Measurements from ENCODE around the gene P3R3URF.
"Not testable (repeated sequence)": the region's sequence is repeated elsewhere in the genome, so short reads cannot be mapped to it uniquely, and the experiment has no call there.

Gene P3R3URF

DNA sequence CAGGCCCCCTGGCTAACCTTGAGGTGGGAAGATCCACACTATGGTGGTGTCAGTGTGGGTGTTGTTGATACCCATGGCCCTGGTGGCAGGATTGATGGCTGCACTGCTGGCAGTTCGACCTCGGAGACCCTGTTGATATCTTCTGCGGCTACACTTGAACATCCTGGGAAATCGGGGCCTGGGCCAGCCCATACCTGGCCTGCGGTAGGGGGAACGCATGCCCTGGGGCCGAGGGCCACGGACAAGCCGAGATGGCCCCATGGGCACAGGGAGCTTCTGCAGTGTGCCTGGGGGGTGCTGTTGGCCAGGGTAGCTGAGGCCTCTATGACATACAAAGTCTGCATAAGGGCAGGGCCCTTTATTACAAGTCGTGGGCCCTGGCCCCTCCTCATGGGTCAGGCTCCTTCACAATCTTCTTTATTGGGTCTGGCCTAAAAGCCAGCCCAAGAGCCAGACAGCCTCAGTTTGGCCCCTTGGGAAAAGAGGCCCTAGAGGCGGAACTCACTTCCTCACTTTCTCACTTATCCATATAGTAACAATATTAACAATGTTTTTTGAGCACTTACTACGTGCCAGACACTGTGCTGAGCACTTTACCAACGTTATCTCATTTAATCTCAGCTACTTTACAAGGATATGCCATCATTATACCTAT is at the start of gene P3R3URF:
P3R3URF (minus strand) TSS at position 278 of the 655 bp plus-strand sequence; CDS start at position 261, 17 bp downstream.
- Histone ChIP-seq H3K9me3 (ENCODE audit: control insufficient read depth in 1 of 2, low read length in 2 of 2) (no peaks in the 10 kb centered on the region), H3K36me3 (ENCODE audit: control insufficient read depth in 1 of 2, insufficient read depth in 2 of 2, low read length in 2 of 2) (no peaks in the 10 kb centered on the region), H3K27me3 (ENCODE audit: control insufficient read depth in 1 of 2, insufficient read depth in 2 of 2, low read length in 2 of 2) (no peaks in the 10 kb centered on the region), H3K9ac (ENCODE audit: low read depth in 1 of 2, low read length in 2 of 2) (no peak within 1 kb of the TSS), H3K4me3 (ENCODE audit: low read depth in 1 of 2, low read length in 2 of 2) (no peak within 1 kb of the TSS), H3K4me1 (ENCODE audit: control insufficient read depth in 1 of 2, insufficient read depth in 2 of 2, low read length in 2 of 2) (peaks cover 48 to 52% of the 10 kb centered on the region in 2 donors), H3K27ac (ENCODE audit: low read depth, low read length) (no peak within 1 kb of the TSS)

DNA sequence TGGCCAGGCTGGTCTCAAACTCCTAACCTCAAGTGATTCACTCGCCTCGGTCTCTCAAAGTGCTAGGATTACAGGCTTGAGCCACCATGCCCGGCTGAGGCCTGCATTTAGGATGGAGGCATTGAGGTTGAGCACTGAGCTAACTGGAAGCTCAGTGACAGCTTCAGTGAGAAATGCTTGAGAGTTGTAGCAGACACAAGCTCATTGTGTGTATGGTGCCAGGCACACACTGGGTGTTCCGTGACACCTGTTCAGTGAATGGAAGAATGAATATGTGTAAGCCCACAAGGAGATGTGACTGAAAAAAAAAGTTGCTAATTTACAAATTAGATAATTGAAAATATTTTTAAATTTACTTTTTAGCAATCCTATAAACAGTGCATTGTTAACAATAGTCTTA is 48.7 kb upstream of the P3R3URF start:
- Histone ChIP-seq H3K9me3 (ENCODE audit: control insufficient read depth in 1 of 2, low read length in 2 of 2) (no peaks in the 10 kb centered on the region), H3K27ac (ENCODE audit: low read depth, low read length) (no peak overlapping the region), H3K27me3 (ENCODE audit: control insufficient read depth in 1 of 2, insufficient read depth in 2 of 2, low read length in 2 of 2) (no peaks in the 10 kb centered on the region), H3K4me1 (ENCODE audit: control insufficient read depth in 1 of 2, insufficient read depth in 2 of 2, low read length in 2 of 2) (peaks cover 2 to 3% of the 10 kb centered on the region in 2 donors), H3K36me3 (ENCODE audit: control insufficient read depth in 1 of 2, insufficient read depth in 2 of 2, low read length in 2 of 2) (no peaks in the 10 kb centered on the region), H3K9ac (ENCODE audit: low read depth in 1 of 2, low read length in 2 of 2) (no peak overlapping the region), H3K4me3 (ENCODE audit: low read depth in 1 of 2, low read length in 2 of 2) (no peak overlapping the region)

DNA sequence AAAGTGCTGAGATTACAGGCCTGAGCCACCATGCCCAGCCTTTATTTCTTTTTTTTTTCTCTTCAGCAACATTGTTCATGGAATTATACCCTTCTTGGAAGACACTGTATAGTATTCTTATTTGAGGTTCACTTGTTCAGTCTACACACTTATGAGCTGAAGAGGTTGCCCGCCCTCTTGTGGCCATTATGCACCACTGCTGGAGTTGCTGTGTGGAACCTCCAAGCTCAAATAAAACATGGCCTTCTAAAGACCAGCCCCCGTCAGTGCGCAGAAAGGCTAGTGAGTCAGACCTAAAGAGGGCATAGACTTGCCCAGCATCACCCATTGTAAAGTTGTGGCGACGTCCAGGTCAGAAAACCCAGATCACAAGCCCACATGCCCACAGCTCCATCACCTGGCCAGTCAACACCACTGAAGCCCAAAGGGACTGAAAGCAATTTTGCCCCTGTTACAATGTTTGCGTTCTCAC is 47.2 kb upstream of the P3R3URF start:
- no peaks in the 10 kb centered on the region for H3K36me3 ChIP-seq (ENCODE audit: control insufficient read depth in 1 of 2, insufficient read depth in 2 of 2, low read length in 2 of 2)
- H3K27me3 ChIP-seq (ENCODE audit: control insufficient read depth in 1 of 2, insufficient read depth in 2 of 2, low read length in 2 of 2): no peaks in the 10 kb centered on the region
- H3K4me1 ChIP-seq (ENCODE audit: control insufficient read depth in 1 of 2, insufficient read depth in 2 of 2, low read length in 2 of 2): peaks cover 2 to 3% of the 10 kb centered on the region in 2 donors
- no peaks in the 10 kb centered on the region for H3K9me3 ChIP-seq (ENCODE audit: control insufficient read depth in 1 of 2, low read length in 2 of 2)
- no peak overlapping the region for H3K27ac ChIP-seq (ENCODE audit: low read depth, low read length)
- H3K4me3 ChIP-seq (ENCODE audit: low read depth in 1 of 2, low read length in 2 of 2): no peak overlapping the region
- no peak overlapping the region for H3K9ac ChIP-seq (ENCODE audit: low read depth in 1 of 2, low read length in 2 of 2)

DNA sequence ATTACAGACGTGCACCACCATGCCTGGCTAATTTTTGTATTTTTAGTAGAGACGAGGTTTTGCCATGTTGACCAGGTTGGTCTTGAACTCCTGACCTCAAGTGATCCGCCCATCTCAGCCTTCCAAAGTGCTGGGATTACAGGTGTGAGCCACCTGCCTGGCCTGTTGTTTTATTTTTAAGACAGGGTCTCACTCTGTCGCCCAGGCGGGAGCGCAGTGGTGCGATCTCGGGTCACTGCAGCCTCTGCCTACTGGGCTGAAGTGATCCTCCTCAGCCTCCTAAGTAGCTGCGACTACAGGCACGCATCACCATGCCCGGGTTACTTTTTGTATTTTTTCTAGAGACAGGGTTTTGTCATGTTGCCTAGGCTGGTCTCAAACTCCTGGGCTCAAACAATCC is 46.8 kb upstream of the P3R3URF start:
- H3K9me3 ChIP-seq (ENCODE audit: control insufficient read depth in 1 of 2, low read length in 2 of 2); H3K36me3 ChIP-seq (ENCODE audit: control insufficient read depth in 1 of 2, insufficient read depth in 2 of 2, low read length in 2 of 2); H3K4me1 ChIP-seq (ENCODE audit: control insufficient read depth in 1 of 2, insufficient read depth in 2 of 2, low read length in 2 of 2); H3K9ac ChIP-seq (ENCODE audit: low read depth in 1 of 2, low read length in 2 of 2); H3K27me3 ChIP-seq (ENCODE audit: control insufficient read depth in 1 of 2, insufficient read depth in 2 of 2, low read length in 2 of 2); H3K4me3 ChIP-seq (ENCODE audit: low read depth in 1 of 2, low read length in 2 of 2); H3K27ac ChIP-seq (ENCODE audit: low read depth, low read length): not testable (repeated sequence)

DNA sequence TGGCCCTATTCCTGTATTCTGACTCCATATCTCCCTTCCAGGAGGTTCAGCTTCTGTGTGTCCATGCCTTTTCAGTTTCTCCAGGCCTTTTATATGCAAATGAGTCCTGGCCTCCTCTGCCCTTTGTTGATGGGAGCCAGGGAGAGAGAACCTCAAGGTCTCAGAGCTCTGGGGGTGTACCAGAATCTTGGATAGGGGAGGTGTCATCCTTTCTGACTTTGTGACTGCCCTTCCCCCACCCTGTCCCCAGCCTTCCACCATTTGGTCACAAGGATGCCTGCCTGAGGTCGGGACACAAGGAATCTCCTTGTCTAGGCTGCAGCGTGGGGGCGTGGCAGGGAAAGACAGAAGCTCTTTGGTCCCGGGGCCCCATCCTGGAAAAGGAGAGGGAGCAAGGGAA is 45.5 kb upstream of the P3R3URF start:
- no peaks in the 10 kb centered on the region for H3K36me3 ChIP-seq (ENCODE audit: control insufficient read depth in 1 of 2, insufficient read depth in 2 of 2, low read length in 2 of 2)
- no peak overlapping the region for H3K4me3 ChIP-seq (ENCODE audit: low read depth in 1 of 2, low read length in 2 of 2)
- no peak overlapping the region for H3K9ac ChIP-seq (ENCODE audit: low read depth in 1 of 2, low read length in 2 of 2)
- H3K27ac ChIP-seq (ENCODE audit: low read depth, low read length): no peak overlapping the region
- H3K9me3 ChIP-seq (ENCODE audit: control insufficient read depth in 1 of 2, low read length in 2 of 2): no peaks in the 10 kb centered on the region
- H3K27me3 ChIP-seq (ENCODE audit: control insufficient read depth in 1 of 2, insufficient read depth in 2 of 2, low read length in 2 of 2): no peaks in the 10 kb centered on the region
- H3K4me1 ChIP-seq (ENCODE audit: control insufficient read depth in 1 of 2, insufficient read depth in 2 of 2, low read length in 2 of 2): peaks cover 2 to 3% of the 10 kb centered on the region in 2 donors

- no peaks in the 10 kb centered on the region for H3K36me3 ChIP-seq (ENCODE audit: control insufficient read depth in 1 of 2, insufficient read depth in 2 of 2, low read length in 2 of 2)
- H3K27ac ChIP-seq (ENCODE audit: low read depth, low read length): no peak overlapping the region
- no peak overlapping the region for H3K4me3 ChIP-seq (ENCODE audit: low read depth in 1 of 2, low read length in 2 of 2)
- H3K27me3 ChIP-seq (ENCODE audit: control insufficient read depth in 1 of 2, insufficient read depth in 2 of 2, low read length in 2 of 2): no peaks in the 10 kb centered on the region
- no peaks in the 10 kb centered on the region for H3K9me3 ChIP-seq (ENCODE audit: control insufficient read depth in 1 of 2, low read length in 2 of 2)
- peaks cover 2 to 3% of the 10 kb centered on the region in 2 donors for H3K4me1 ChIP-seq (ENCODE audit: control insufficient read depth in 1 of 2, insufficient read depth in 2 of 2, low read length in 2 of 2)
- H3K9ac ChIP-seq (ENCODE audit: low read depth in 1 of 2, low read length in 2 of 2): no peak overlapping the region
Measured at GRCh38 chr1:46220808-46221207, 44.5 kb upstream of the P3R3URF start.

DNA sequence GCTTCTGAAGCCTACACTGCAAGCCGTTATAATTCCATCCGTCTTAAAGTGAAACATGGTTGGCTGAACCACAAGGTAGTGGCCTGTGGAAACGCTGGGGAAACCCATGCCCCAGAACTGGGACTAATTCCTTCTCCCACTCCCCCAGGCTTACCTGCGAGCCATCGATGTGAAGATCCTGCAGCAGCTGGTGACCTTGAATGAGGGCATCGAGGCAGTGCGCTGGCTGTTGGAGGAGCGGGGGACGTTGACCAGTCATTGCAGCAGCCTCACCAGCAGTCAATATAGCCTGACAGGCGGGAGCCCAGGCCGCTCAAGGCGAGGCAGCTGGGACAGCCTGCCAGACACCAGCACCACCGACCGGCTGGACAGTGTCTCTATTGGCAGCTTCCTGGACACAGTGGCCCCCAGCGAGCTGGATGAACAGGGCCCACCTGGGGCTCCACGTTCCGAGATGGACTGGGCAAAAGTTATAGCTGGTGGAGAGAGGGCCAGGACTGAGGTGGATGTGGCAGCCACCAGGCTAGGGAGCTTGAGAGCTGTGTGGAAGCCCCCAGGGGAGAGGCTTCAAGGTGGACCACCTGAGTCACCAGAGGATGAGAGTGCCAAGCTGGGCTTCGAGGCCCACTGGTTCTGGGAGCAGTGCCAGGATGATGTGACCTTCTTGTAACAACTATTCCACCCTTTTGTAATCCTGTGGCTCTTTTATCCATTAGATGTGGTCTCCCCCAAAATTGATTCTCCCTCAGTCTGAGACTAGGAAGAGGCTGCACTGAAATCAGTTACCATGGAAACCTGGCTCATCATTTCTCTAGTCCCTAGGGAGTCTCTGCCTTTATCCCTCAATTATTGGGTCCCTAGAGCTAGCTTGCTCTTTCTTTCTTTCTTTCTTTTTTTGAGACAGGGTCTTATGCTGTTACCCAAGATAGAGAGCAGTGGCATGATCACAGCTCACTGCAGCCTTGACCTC is 43.5 kb upstream of the P3R3URF start:
- no peak overlapping the region for H3K27ac ChIP-seq (ENCODE audit: low read depth, low read length)

GRCh38 chr1:46218443-46218842 is 42.2 kb upstream of the P3R3URF start:
- Histone ChIP-seq H3K4me3 (ENCODE audit: low read depth in 1 of 2, low read length in 2 of 2) (no peak overlapping the region), H3K9me3 (ENCODE audit: control insufficient read depth in 1 of 2, low read length in 2 of 2) (no peaks in the 10 kb centered on the region), H3K9ac (ENCODE audit: low read depth in 1 of 2, low read length in 2 of 2) (no peak overlapping the region), H3K27ac (ENCODE audit: low read depth, low read length) (no peak overlapping the region), H3K4me1 (ENCODE audit: control insufficient read depth in 1 of 2, insufficient read depth in 2 of 2, low read length in 2 of 2) (peaks cover 0 to under 1% of the 10 kb centered on the region in 2 donors), H3K27me3 (ENCODE audit: control insufficient read depth in 1 of 2, insufficient read depth in 2 of 2, low read length in 2 of 2) (no peaks in the 10 kb centered on the region), H3K36me3 (ENCODE audit: control insufficient read depth in 1 of 2, insufficient read depth in 2 of 2, low read length in 2 of 2) (no peaks in the 10 kb centered on the region)

More for the DNA sequence above, 43.5 kb upstream of the P3R3URF start:
- H3K4me3 ChIP-seq (ENCODE audit: low read depth in 1 of 2, low read length in 2 of 2): no peak overlapping the region
- H3K27me3 ChIP-seq (ENCODE audit: control insufficient read depth in 1 of 2, insufficient read depth in 2 of 2, low read length in 2 of 2): no peaks in the 10 kb centered on the region
- no peaks in the 10 kb centered on the region for H3K36me3 ChIP-seq (ENCODE audit: control insufficient read depth in 1 of 2, insufficient read depth in 2 of 2, low read length in 2 of 2)
- no peaks in the 10 kb centered on the region for H3K9me3 ChIP-seq (ENCODE audit: control insufficient read depth in 1 of 2, low read length in 2 of 2)
- peaks cover 2 to 3% of the 10 kb centered on the region in 2 donors for H3K4me1 ChIP-seq (ENCODE audit: control insufficient read depth in 1 of 2, insufficient read depth in 2 of 2, low read length in 2 of 2)
- no peak overlapping the region for H3K9ac ChIP-seq (ENCODE audit: low read depth in 1 of 2, low read length in 2 of 2)

DNA sequence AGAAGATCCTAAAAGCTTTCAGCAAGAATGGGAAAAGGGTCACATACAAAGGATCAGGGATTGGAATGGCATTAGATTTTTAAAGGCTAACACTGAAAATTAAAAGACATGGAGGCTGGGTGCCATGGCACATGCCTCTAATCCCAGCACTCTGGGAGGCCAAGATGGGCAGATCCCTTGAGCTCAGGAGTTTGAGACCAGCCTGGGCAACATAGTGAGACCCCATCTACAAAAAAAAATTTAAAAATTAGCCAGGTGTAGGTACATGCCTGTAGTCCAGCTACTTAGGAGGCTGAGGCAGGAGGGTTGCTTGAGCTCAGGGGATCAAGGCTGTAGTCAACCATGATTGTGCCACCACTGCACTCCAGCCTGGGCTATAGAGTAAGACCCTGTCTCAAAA is 39.2 kb upstream of the P3R3URF start:
- no peaks in the 10 kb centered on the region for H3K36me3 ChIP-seq (ENCODE audit: control insufficient read depth in 1 of 2, insufficient read depth in 2 of 2, low read length in 2 of 2)
- H3K27ac ChIP-seq (ENCODE audit: low read depth, low read length): no peak overlapping the region
- no peak overlapping the region for H3K9ac ChIP-seq (ENCODE audit: low read depth in 1 of 2, low read length in 2 of 2)
- H3K27me3 ChIP-seq (ENCODE audit: control insufficient read depth in 1 of 2, insufficient read depth in 2 of 2, low read length in 2 of 2): no peaks in the 10 kb centered on the region
- H3K4me3 ChIP-seq (ENCODE audit: low read depth in 1 of 2, low read length in 2 of 2): no peak overlapping the region
- H3K9me3 ChIP-seq (ENCODE audit: control insufficient read depth in 1 of 2, low read length in 2 of 2): no peaks in the 10 kb centered on the region
- no peaks in the 10 kb centered on the region for H3K4me1 ChIP-seq (ENCODE audit: control insufficient read depth in 1 of 2, insufficient read depth in 2 of 2, low read length in 2 of 2)

DNA sequence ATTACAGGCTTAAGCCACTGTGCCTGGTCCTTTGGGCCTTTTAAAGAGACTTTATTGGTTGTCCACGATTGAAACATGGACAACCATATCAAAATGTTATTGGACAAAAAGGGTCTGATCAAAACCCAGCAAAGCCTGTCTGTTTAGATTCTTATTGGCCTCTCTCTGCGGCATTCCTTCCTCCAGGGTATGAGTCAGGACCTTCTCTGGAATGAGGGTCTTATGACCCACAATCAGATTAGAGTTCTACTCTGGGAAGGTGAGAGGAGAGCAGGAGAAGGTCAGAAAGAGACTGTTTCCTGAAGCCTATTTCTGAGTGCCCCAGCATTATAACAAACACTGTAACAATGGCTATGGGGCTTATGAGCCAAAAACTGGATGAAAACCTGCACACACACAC is 34.8 kb upstream of the P3R3URF start:
- Histone ChIP-seq H3K36me3 (ENCODE audit: control insufficient read depth in 1 of 2, insufficient read depth in 2 of 2, low read length in 2 of 2) (no peaks in the 10 kb centered on the region), H3K4me3 (ENCODE audit: low read depth in 1 of 2, low read length in 2 of 2) (no peak overlapping the region), H3K9me3 (ENCODE audit: control insufficient read depth in 1 of 2, low read length in 2 of 2) (no peaks in the 10 kb centered on the region), H3K9ac (ENCODE audit: low read depth in 1 of 2, low read length in 2 of 2) (no peak overlapping the region), H3K4me1 (ENCODE audit: control insufficient read depth in 1 of 2, insufficient read depth in 2 of 2, low read length in 2 of 2) (no peaks in the 10 kb centered on the region), H3K27ac (ENCODE audit: low read depth, low read length) (no peak overlapping the region), H3K27me3 (ENCODE audit: control insufficient read depth in 1 of 2, insufficient read depth in 2 of 2, low read length in 2 of 2) (no peaks in the 10 kb centered on the region)
